ENCODE measurements around the gene LACTB.

DNA sequence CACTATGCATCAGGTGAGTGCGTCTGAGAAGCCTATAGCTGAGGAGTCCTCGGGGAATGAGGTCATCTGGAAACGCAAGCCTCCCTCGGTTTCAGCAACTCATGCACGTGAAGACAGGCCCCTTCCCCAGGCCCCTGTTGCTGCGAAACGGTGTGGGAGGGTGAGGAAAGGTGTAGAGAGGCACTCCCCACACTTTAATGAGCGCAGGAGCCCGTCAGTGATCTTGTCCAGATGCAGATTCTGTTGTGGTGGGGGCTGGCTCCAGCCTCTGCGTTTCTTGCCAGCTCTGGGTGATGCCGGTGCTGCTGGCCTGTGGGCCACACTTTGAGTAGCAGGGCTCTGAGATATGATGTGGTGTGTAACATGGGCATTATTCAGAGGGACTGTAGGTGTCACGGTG, 38.6 kb upstream of the LACTB start:
- TF ChIP-seq, protein P1, sequence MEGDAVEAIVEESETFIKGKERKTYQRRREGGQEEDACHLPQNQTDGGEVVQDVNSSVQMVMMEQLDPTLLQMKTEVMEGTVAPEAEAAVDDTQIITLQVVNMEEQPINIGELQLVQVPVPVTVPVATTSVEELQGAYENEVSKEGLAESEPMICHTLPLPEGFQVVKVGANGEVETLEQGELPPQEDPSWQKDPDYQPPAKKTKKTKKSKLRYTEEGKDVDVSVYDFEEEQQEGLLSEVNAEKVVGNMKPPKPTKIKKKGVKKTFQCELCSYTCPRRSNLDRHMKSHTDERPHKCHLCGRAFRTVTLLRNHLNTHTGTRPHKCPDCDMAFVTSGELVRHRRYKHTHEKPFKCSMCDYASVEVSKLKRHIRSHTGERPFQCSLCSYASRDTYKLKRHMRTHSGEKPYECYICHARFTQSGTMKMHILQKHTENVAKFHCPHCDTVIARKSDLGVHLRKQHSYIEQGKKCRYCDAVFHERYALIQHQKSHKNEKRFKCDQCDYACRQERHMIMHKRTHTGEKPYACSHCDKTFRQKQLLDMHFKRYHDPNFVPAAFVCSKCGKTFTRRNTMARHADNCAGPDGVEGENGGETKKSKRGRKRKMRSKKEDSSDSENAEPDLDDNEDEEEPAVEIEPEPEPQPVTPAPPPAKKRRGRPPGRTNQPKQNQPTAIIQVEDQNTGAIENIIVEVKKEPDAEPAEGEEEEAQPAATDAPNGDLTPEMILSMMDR (conservative IDR thresholded peaks at IDR 0.05; ENCODE audit: low read depth in 2 of 2) = no peak
- TF ChIP-seq POLR2AphosphoS5 (IDR thresholded peaks at IDR 0.05; ENCODE audit: low read depth) (no peak), CREB1 (CRISPR knock-in tag; IDR thresholded peaks at IDR 0.05; ENCODE audit: low read depth) (no peak)

Measured in GM23338 (cell line).